Vagina (tissue), 2 donors: ENCODE measurements around the gene AFAP1L1. TPM values are rescaled to one million over a fixed set of nuclear protein-coding genes. Genes with fewer than 3 reads are reported as not detected.

ENCODE experiments used
- DNase-seq, 2 donors: peaks; one replicate each; pipeline ENCODE4 v3.0.0-alpha.2; 2017; ENCODE audit errors: extremely low spot score in 2 of 2
- H3K27ac ChIP-seq: fragments of 200-600 bp; sonication (generic); one replicate; pipeline ENCODE4 v1.5.1; 2019
- H3K27me3 ChIP-seq: fragments of 200-600 bp; sonication (generic); one replicate; pipeline ENCODE4 v1.5.1; 2019
- H3K36me3 ChIP-seq, 2 donors: fragments of 200-600 bp; sonication (generic); one replicate each; pipeline ENCODE4 v1.5.1; 2017 to 2019
- H3K4me1 ChIP-seq: fragments of 200-600 bp; sonication (generic); one replicate; pipeline ENCODE4 v1.5.1; 2019
- H3K4me3 ChIP-seq, 2 donors: fragments of 200-600 bp; sonication (generic); 1 replicate in 1 of 2; 2 replicates in 1 of 2; pipeline ENCODE4 v1.5.1; 2016 to 2019
- H3K9me3 ChIP-seq: fragments of 200-600 bp; sonication (generic); one replicate; pipeline ENCODE4 v1.5.1; 2019
- CTCF ChIP-seq, 3 experiments: fragments of 450-650 bp in 2 of 3; fragments of 200-600 bp in 1 of 3; sonication (generic) in 1 of 3; IDR thresholded peaks; one replicate each; pipeline ENCODE4 v1.5.1; 2017 to 2019; ENCODE audit warnings: antibody characterized with exemption in 3 of 3, mild to moderate bottlenecking in 2 of 3, moderate library complexity in 2 of 3
- POLR2A ChIP-seq, 2 donors: fragments of 450-650 bp; IDR thresholded peaks; one replicate each; pipeline ENCODE4 v1.6.1; 2017; ENCODE audit warnings: antibody characterized with exemption in 2 of 2, mild to moderate bottlenecking in 2 of 2, moderate library complexity in 2 of 2
- POLR2AphosphoS5 ChIP-seq, 2 donors: sonication (generic); formaldehyde crosslinking; IDR thresholded peaks; one replicate each; pipeline ENCODE4 v1.9.0; 2017; ENCODE audit warnings: antibody characterized with exemption in 2 of 2, mild to moderate bottlenecking in 2 of 2, low read depth in 1 of 2; ENCODE audit not compliant: insufficient read depth in 1 of 2
- intact Hi-C: fragments of 100-400 bp; cut with DNase I; formaldehyde crosslinking; loops from one replicate; pipeline ENCODE4 v1.15.1; 2023
- total RNA-seq: library from RNA; depleted of rRNA; stranded (reverse); fragments of >200 nt; gene quantifications from one replicate; pipeline ENCODE4 v1.2.3, GENCODE V29; 2016

AFAP1L1 gene
- total RNA-seq, 1 donor from 2014 or later = 14.7 TPM

- H3K27ac ChIP-seq = no peak overlapping the region
- H3K4me1 ChIP-seq = peaks cover 12% of the 10 kb centered on the region
- H3K9me3 ChIP-seq = no peaks in the 10 kb centered on the region
- H3K4me3 ChIP-seq = no peak overlapping the region
- no peaks in the 10 kb centered on the region for H3K36me3 ChIP-seq
- H3K27me3 ChIP-seq = no peaks in the 10 kb centered on the region
- no peak for DNase-seq
- intact Hi-C loops = no loop called here
- TF ChIP-seq CTCF (IDR thresholded peaks at IDR 0.05) (no peak), POLR2AphosphoS5 (IDR thresholded peaks at IDR 0.05; ENCODE audit: insufficient read depth in 1 of 2, low read depth in 1 of 2) (no peak), POLR2A (IDR thresholded peaks at IDR 0.05) (no peak)
Measured at GRCh38 chr5:149363936-149364335, 92.3 kb downstream of the AFAP1L1 start.

GRCh38 chr5:149364719-149365118, 93.1 kb downstream of the AFAP1L1 start:
- no peaks in the 10 kb centered on the region for H3K27me3 ChIP-seq
- intact Hi-C loops = no loop called here
- H3K27ac ChIP-seq = no peak overlapping the region
- no peaks in the 10 kb centered on the region for H3K9me3 ChIP-seq
- peaks cover 12% of the 10 kb centered on the region for H3K4me1 ChIP-seq
- no peak overlapping the region for H3K4me3 ChIP-seq
- DNase-seq = no peak
- TF ChIP-seq CTCF (IDR thresholded peaks at IDR 0.05) = no peak
- no peak for TF ChIP-seq POLR2AphosphoS5 (IDR thresholded peaks at IDR 0.05; ENCODE audit: insufficient read depth in 1 of 2, low read depth in 1 of 2)
- TF ChIP-seq POLR2A (IDR thresholded peaks at IDR 0.05) = no peak
- no peaks in the 10 kb centered on the region for H3K36me3 ChIP-seq

DNA sequence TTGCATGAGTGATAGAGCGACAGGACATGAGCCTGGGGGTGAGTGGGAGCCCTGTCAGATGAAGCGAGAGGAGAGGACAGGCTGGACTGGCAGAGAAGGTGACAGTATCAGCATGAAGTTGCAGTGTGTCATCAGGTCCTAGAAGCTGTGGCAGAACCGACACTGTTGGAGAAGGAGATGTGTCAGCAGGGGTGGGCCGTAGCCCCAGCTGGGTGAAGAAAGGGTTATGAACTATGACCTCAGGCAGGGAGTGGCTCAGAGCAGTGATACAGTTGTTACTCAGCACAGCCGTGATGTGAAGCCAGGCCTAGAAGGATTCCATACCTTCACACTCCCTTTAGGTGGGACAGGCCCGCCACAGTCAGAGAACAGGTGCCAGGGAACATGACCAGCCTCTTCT, 93.8 kb downstream of the AFAP1L1 start:
- DNase-seq = no peak
- Histone ChIP-seq H3K27me3 (no peaks in the 10 kb centered on the region), H3K9me3 (no peaks in the 10 kb centered on the region), H3K27ac (no peak overlapping the region), H3K4me1 (peaks cover 12% of the 10 kb centered on the region), H3K4me3 (no peak overlapping the region), H3K36me3 (no peaks in the 10 kb centered on the region)
- TF ChIP-seq CTCF (IDR thresholded peaks at IDR 0.05) (no peak), POLR2A (IDR thresholded peaks at IDR 0.05) (no peak), POLR2AphosphoS5 (IDR thresholded peaks at IDR 0.05; ENCODE audit: insufficient read depth in 1 of 2, low read depth in 1 of 2) (no peak)
- intact Hi-C loops = no loop called here

DNA sequence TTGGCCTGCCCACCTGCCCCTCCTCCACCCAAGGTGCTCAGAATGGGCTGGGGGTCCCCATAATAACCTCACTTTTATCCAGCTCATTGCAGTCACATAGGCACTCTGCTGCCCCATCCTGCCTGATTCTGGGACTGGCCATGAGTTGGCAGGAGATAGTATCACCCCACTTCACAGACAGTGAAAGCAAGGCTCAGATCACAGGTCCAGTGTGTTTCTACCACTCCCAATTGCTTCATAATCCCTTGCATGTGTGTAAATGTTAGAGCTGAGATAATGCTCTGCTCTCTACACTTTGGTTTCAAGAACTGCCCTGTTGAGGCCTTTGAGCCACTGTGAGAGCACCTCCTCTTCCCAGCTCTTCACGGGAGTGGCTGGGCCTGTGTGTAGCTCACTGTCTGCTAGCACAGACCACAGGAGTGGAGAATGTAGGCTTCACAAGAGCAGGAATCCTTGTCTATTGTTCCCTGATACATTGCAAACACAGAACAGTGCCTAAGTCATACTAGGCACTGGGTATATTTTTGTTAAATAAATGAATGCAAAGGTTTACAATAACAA, 94.6 kb downstream of the AFAP1L1 start:
- no peak for TF ChIP-seq POLR2AphosphoS5 (IDR thresholded peaks at IDR 0.05; ENCODE audit: insufficient read depth in 1 of 2, low read depth in 1 of 2)
- TF ChIP-seq POLR2A (IDR thresholded peaks at IDR 0.05) = no peak
- TF ChIP-seq CTCF (IDR thresholded peaks at IDR 0.05) = no peak
- Histone ChIP-seq H3K27ac (no peak overlapping the region), H3K36me3 (no peaks in the 10 kb centered on the region), H3K9me3 (no peaks in the 10 kb centered on the region), H3K4me1 (peaks cover 15% of the 10 kb centered on the region), H3K27me3 (no peaks in the 10 kb centered on the region), H3K4me3 (no peak overlapping the region)
- intact Hi-C loops = no loop called here
- DNase-seq = no peak

GRCh38 chr5:149367249-149367971, 95.8 kb downstream of the AFAP1L1 start:
- peaks cover 22% of the 10 kb centered on the region for H3K4me1 ChIP-seq
- no peaks in the 10 kb centered on the region for H3K36me3 ChIP-seq
- H3K27me3 ChIP-seq = no peaks in the 10 kb centered on the region
- H3K9me3 ChIP-seq = no peaks in the 10 kb centered on the region
- H3K4me3 ChIP-seq = no peak overlapping the region
- no peak overlapping the region for H3K27ac ChIP-seq
- intact Hi-C loops = no loop called here
- TF ChIP-seq POLR2A (IDR thresholded peaks at IDR 0.05) (no peak), POLR2AphosphoS5 (IDR thresholded peaks at IDR 0.05; ENCODE audit: insufficient read depth in 1 of 2, low read depth in 1 of 2) (peak in 1 of 2 donors; percentile 22), CTCF (IDR thresholded peaks at IDR 0.05) (peak; percentile 21 to 64 (median 60))
- DNase-seq = no peak
